Ovary (tissue), 3 donors: ENCODE measurements around the gene TBX2.

Source experiments
- CTCF ChIP-seq, 3 donors: fragments of 450-650 bp in 2 of 3; fragments of 200-600 bp in 1 of 3; IDR thresholded peaks; one replicate each; pipeline versions ENCODE4 v1.5.1 to v1.8.0; 2016 to 2022; ENCODE audit warnings: antibody characterized with exemption in 3 of 3, mild to moderate bottlenecking in 1 of 3
- POLR2A ChIP-seq: fragments of 450-650 bp; IDR thresholded peaks from one replicate; pipeline ENCODE4 v1.6.1; 2017; ENCODE audit warnings: antibody characterized with exemption, mild to moderate bottlenecking, moderate library complexity
- donor health status: DM: no; HTN: no; CAD: no.

DNA sequence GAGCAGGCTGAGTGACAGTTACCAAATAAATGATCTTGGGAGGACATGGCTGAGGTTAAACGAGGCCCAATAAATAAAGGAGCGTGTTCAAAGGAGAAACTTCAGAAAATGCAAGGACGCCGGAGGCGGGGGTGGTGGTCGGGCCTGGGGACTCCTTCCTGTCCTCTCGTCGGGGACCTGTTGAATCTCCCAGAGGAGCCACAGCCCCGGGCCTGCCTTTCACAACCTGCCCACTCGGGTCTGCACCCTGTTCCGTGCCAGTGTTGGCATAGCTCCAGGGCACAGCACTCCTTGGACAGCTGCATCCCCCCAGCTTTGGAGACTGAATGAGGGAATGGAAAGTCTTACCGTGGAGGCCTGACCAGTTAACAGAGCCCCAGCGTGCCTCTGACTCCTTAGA lies 44.4 kb downstream of the TBX2 start:
- TF ChIP-seq CTCF (IDR thresholded peaks at IDR 0.05) (no peak), POLR2A (no peak)
